Uterus (tissue), 4 donors: ENCODE results near the gene PNN. TPM values are rescaled to one million over a fixed set of nuclear protein-coding genes. Genes with fewer than 3 reads are reported as not detected.
"Not testable (repeated sequence)": the region's sequence is repeated elsewhere in the genome, so short reads cannot be mapped to it uniquely, and the experiment has no call there.

Source experiments
- DNase-seq, 2 donors: peaks; one replicate each; pipeline ENCODE4 v3.0.0-alpha.2; 2019 to 2020
- H3K27ac ChIP-seq, 2 donors: fragments of 200-600 bp; sonication (generic); 1 replicate in 1 of 2; 2 replicates in 1 of 2; pipeline ENCODE4 v1.5.1; 2016 to 2018
- H3K27me3 ChIP-seq, 2 donors: fragments of 200-600 bp; sonication (generic); one replicate each; pipeline ENCODE4 v1.5.1; 2018 to 2019; ENCODE audit warnings: control low read depth in 1 of 2
- H3K36me3 ChIP-seq, 2 donors: fragments of 200-600 bp; sonication (generic); one replicate each; pipeline ENCODE4 v1.5.1; 2019; ENCODE audit warnings: control low read depth in 1 of 2
- H3K4me1 ChIP-seq, 2 donors: fragments of 200-600 bp; sonication (generic); one replicate each; pipeline ENCODE4 v1.5.1; 2018 to 2019; ENCODE audit warnings: control low read depth in 1 of 2
- H3K4me3 ChIP-seq, 2 donors: fragments of 200-600 bp; sonication (generic); 1 replicate in 1 of 2; 2 replicates in 1 of 2; pipeline ENCODE4 v1.5.1; 2018 to 2019; ENCODE audit warnings: mild to moderate bottlenecking in 1 of 2
- H3K9me3 ChIP-seq, 2 donors: fragments of 200-600 bp; sonication (generic); one replicate each; pipeline ENCODE4 v1.5.1; 2019; ENCODE audit warnings: control low read depth in 1 of 2
- CTCF ChIP-seq, 4 experiments: fragments of 200-600 bp in 2 of 4; fragments of 450-650 bp in 2 of 4; sonication (generic) in 2 of 4; IDR thresholded peaks; one replicate each; pipeline ENCODE4 v1.5.1; 2016 to 2019; ENCODE audit warnings: antibody characterized with exemption in 4 of 4, mild to moderate bottlenecking in 2 of 4, moderate library complexity in 1 of 4
- POLR2A ChIP-seq, 2 donors: fragments of 450-650 bp; IDR thresholded peaks; one replicate each; pipeline ENCODE4 v1.6.1; 2016; ENCODE audit warnings: antibody characterized with exemption in 2 of 2, mild to moderate bottlenecking in 1 of 2, moderate library complexity in 1 of 2
- intact Hi-C: fragments of 100-400 bp; cut with DNase I; formaldehyde crosslinking; loops from one replicate; pipeline ENCODE4 v1.15.1; 2023; ENCODE audit warnings: low total_unique reads
- total RNA-seq, 4 donors: library from RNA; depleted of rRNA in 3 of 4; stranded (reverse); fragments of >200 nt in 3 of 4; gene quantifications; one replicate each; pipeline versions ENCODE4 v1.1.0 to v1.2.4, GENCODE V29; 2014 to 2023
- donor health status: DM: yes; HTN: yes; CAD: no.

Gene PNN
- 10 to 100 TPM; 17.9 to 79.0 (median 39.2) TPM for total RNA-seq

DNA sequence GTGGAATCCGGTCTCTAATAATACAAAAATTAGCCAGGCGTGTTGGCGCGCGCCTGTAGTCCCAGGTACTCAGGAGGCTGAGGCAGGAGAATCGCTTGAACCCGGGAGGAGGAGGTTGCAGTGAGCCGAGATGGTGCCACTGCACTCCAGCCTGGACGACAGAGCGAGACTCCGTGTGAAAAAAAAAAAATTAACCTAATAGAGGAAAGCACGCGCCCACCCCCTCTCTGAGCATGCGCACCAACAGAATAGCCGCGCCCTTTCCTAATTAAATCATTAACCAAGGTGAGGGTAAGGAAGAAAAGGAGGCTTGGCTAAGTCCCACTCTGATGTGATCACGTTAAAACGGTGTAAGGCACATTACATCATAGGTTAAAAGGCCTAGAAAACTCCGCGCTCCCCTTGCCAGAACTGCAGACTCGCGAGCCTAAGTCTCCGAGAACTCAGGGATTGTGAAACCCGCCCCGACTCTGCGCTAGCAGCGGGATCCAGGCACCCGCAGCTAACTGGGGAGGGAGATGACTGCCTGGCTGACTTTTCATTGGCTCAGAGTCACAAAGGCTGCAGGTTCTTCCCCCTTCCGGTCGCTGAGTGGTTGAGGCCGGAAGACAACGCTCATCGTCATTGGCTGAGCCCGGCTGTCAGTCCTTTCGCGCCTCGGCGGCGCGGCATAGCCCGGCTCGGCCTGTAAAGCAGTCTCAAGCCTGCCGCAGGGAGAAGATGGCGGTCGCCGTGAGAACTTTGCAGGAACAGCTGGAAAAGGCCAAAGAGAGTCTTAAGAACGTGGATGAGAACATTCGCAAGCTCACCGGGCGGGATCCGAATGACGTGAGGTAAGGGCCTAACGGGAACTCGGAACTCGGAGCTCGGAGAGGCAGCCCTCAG is at the start of gene PNN:
PNN (plus strand) TSS at position 695 of the 885 bp plus-strand sequence; CDS start at position 721, 26 bp downstream.
- intact Hi-C loops = no loop called here
- DNase-seq = peak; percentile 97 to 98

DNA sequence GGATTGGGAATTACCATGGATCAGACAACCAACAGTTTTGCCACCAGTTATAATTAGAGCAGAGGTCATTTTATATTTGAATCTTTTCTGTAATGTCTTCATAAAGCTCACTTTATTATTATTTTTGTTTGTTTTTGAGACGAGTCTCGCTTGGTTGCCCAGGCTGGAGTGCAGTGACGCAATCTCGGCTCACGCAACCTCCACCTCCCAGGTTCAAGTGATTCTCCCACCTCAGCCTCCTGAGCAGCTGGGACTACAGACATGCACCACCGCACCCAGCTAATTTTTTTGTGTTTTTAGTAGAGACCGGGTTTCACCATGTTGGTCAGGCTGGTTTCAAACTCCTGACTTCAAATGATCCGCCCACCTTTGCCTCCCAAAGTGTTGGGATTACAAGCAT is 37.2 kb upstream of the PNN start:
- H3K27me3 ChIP-seq, H3K4me3 ChIP-seq, H3K4me1 ChIP-seq, H3K36me3 ChIP-seq, H3K27ac ChIP-seq, DNase-seq, H3K9me3 ChIP-seq: not testable (repeated sequence)
- intact Hi-C loops = loop anchor here (10.0 kb wide), 1 partner anchor 47 kb away; no protein-coding TSS in a partner anchor

More for the DNA sequence above, at the start of gene PNN:
- H3K9me3 ChIP-seq = no peaks in the 10 kb centered on the region
- H3K27me3 ChIP-seq = no peaks in the 10 kb centered on the region
- peak in 1 of 4 experiments; percentile 32 for TF ChIP-seq CTCF (IDR thresholded peaks at IDR 0.05)
- peak; percentile 83 to 90 for TF ChIP-seq POLR2A (IDR thresholded peaks at IDR 0.05)
- H3K36me3 ChIP-seq = no peaks in the 10 kb centered on the region
- H3K4me1 ChIP-seq = peaks cover 8 to 10% of the 10 kb centered on the region in 2 donors
- H3K4me3 ChIP-seq = peak within 1 kb of the TSS; percentile 77 to 93
- peak within 1 kb of the TSS; percentile 95 to 97 for H3K27ac ChIP-seq

- TF ChIP-seq CTCF (IDR thresholded peaks at IDR 0.05) (no peak), POLR2A (IDR thresholded peaks at IDR 0.05) (no peak)
- Histone ChIP-seq H3K27ac (no peak overlapping the region), H3K9me3 (no peaks in the 10 kb centered on the region), H3K4me1 (no peaks in the 10 kb centered on the region), H3K4me3 (no peak overlapping the region), H3K27me3 (no peaks in the 10 kb centered on the region), H3K36me3 (no peaks in the 10 kb centered on the region)
- intact Hi-C loops = loop anchor here (10.0 kb wide), 1 partner anchor 46 kb away; no protein-coding TSS in a partner anchor
- no peak for DNase-seq
Observed at GRCh38 chr14:39138440-39138839, 36.6 kb upstream of the PNN start.

DNA sequence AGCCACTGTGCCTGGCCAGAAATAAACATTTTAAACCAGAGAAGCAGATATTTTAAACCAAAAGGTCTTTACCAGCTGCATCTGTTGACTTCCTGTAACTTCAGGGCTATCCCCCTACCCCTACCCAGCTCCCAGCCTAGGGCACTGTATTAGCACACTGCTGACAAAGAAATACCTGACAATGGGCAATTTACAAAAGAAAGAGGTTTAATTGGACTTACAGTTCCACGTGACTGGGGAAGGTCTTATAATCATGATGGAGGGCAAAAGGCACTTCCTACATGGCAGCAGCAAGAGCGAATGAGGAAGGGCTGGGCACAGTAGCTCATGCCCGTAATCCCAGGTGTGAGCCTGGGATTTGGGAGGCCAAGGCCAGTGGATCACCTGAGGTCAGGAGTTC is 34.9 kb upstream of the PNN start:
- Histone ChIP-seq H3K27ac (no peak overlapping the region), H3K4me1 (no peaks in the 10 kb centered on the region), H3K4me3 (no peak overlapping the region), H3K9me3 (no peaks in the 10 kb centered on the region), H3K36me3 (no peaks in the 10 kb centered on the region), H3K27me3 (no peaks in the 10 kb centered on the region)
- intact Hi-C loops = no loop called here
- TF ChIP-seq CTCF (IDR thresholded peaks at IDR 0.05) = no peak
- TF ChIP-seq POLR2A (IDR thresholded peaks at IDR 0.05) = no peak
- DNase-seq = no peak

DNA sequence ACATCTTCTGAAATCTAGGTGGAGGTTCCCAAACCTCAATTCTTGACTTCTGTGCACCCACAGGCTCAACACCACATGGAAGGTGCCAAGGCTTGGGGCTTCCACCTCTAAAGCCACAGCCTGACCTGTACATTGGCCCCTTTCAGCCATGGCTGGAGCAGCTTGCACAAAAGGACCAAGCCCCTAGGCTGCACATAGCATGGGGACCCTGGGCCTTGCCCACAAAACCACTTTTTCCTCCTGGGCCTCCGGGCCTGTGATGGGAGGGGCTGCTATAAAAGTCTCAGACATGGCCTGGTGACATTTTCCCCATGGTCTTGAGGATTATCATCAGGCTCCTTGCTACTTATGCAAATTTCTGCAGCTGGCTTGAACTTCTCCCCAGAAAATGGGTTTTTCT is 33.4 kb upstream of the PNN start:
- H3K4me3 ChIP-seq, intact Hi-C loops, DNase-seq: not testable (repeated sequence)

DNA sequence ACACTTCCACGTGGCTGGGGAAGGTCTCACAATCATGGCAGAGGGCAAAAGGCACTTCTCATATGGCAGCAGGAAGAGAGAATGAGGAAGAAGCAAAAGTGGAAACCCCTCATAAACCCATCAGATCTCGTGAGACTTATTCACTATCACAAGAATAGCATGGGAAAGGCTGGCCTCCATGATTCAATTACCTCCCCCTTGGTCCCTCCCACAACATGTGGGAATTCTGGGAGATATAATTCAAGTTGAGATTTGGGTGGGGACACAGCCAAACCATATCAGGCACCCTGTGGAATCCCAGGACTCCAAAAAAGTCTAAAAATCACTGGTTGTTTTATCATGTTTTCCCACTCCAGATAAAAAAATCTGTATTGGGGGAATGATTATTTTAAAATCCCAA is 31.8 kb upstream of the PNN start:
- intact Hi-C loops, H3K27me3 ChIP-seq, H3K4me3 ChIP-seq, H3K27ac ChIP-seq, H3K9me3 ChIP-seq, DNase-seq, H3K36me3 ChIP-seq, H3K4me1 ChIP-seq: not testable (repeated sequence)

More for the DNA sequence above, 33.4 kb upstream of the PNN start:
- not testable (repeated sequence) for H3K36me3 ChIP-seq, H3K4me1 ChIP-seq, H3K27ac ChIP-seq, H3K27me3 ChIP-seq, H3K9me3 ChIP-seq
